MM.1S (cell line): ENCODE data around the gene PERM1.

Source experiments
- DNase-seq: peaks from one replicate; pipeline ENCODE4 v3.0.0-alpha.2; 2015
- H2AFZ ChIP-seq: fragments of 300-600 bp; sonication (generic); 2 replicates; pipeline ENCODE4 v1.6.0; 2016; ENCODE audit warnings: antibody characterized with exemption, low read length
- H3F3A ChIP-seq: fragments of 300-600 bp; sonication (generic); 2 replicates; pipeline ENCODE4 v1.6.1; 2016; ENCODE audit warnings: mild to moderate bottlenecking, antibody characterized with exemption, low read length, moderate library complexity, mixed read lengths; ENCODE audit not compliant: insufficient read depth
- H3K27ac ChIP-seq: fragments of 300-600 bp; sonication (generic); 2 replicates; pipeline ENCODE4 v1.5.1; 2016; ENCODE audit warnings: mild to moderate bottlenecking, low read length
- H3K27me3 ChIP-seq: fragments of 300-600 bp; sonication (generic); replicated peaks from 2 replicates; pipeline ENCODE4 v1.6.0; 2016; ENCODE audit warnings: low read length; ENCODE audit not compliant: insufficient read depth
- H3K36me3 ChIP-seq: fragments of 300-600 bp; sonication (generic); replicated peaks from 2 replicates; pipeline ENCODE4 v1.6.1; 2016; ENCODE audit warnings: mild to moderate bottlenecking, low read length, mixed read lengths; ENCODE audit not compliant: insufficient read depth
- H3K4me1 ChIP-seq: fragments of 300-600 bp; sonication (generic); 2 replicates; pipeline ENCODE4 v1.6.1; 2016; ENCODE audit warnings: low read length, mixed read lengths
- H3K4me2 ChIP-seq: fragments of 300-600 bp; sonication (generic); 2 replicates; pipeline ENCODE4 v1.6.0; 2016; ENCODE audit warnings: low read depth, low read length
- H3K4me3 ChIP-seq: fragments of 300-600 bp; sonication (generic); 2 replicates; pipeline ENCODE4 v1.5.1; 2016; ENCODE audit warnings: low read length, mixed read lengths
- H3K79me2 ChIP-seq: fragments of 300-600 bp; sonication (generic); 2 replicates; pipeline ENCODE4 v1.6.1; 2016; ENCODE audit warnings: mixed run types, low read length, mixed read lengths
- H3K9ac ChIP-seq: fragments of 300-600 bp; sonication (generic); 2 replicates; pipeline ENCODE4 v1.6.1; 2016; ENCODE audit warnings: low read length, mixed read lengths
- H3K9me2 ChIP-seq: fragments of 300-600 bp; sonication (generic); replicated peaks from 2 replicates; pipeline ENCODE4 v1.6.1; 2016; ENCODE audit warnings: mild to moderate bottlenecking, low read length, mixed read lengths; ENCODE audit not compliant: insufficient read depth
- H3K9me3 ChIP-seq: fragments of 300-600 bp; sonication (generic); replicated peaks from 2 replicates; pipeline ENCODE4 v1.6.1; 2016; ENCODE audit warnings: mild to moderate bottlenecking, low read length, mixed read lengths; ENCODE audit not compliant: insufficient read depth
- H4K20me1 ChIP-seq: fragments of 300-600 bp; sonication (generic); 2 replicates; pipeline ENCODE4 v1.6.1; 2016; ENCODE audit warnings: mild to moderate bottlenecking, low read length, moderate library complexity, mixed read lengths; ENCODE audit not compliant: insufficient read depth
- EZH2 ChIP-seq: fragments of 300-600 bp; sonication (generic); optimal IDR thresholded peaks from 2 replicates; pipeline ENCODE3; 2017; ENCODE audit warnings: low read depth, mild to moderate bottlenecking, antibody characterized with exemption, low read length, mixed read lengths
- EZH2phosphoT487 ChIP-seq: fragments of 300-600 bp; sonication (generic); IDR thresholded peaks from 2 replicates; pipeline ENCODE4 v1.6.1; 2018; ENCODE audit warnings: antibody characterized with exemption, low read length
- TF ChIP-seq, protein P1 (sequence below): fragments of 300-600 bp; sonication (generic); IDR thresholded peaks from 2 replicates; pipeline ENCODE4 v1.5.1; 2016; ENCODE audit warnings: antibody characterized with exemption, low read length, mixed read lengths

The PERM1 gene

GRCh38 chr1:936348-937264 lies 45.3 kb downstream of the PERM1 start:
- H3K79me2 ChIP-seq: no peaks in the 10 kb centered on the region
- H3F3A ChIP-seq: no peaks in the 10 kb centered on the region
- H4K20me1 ChIP-seq: peaks cover 7% of the 10 kb centered on the region; the same call in 1 of the 2 replicates
- H3K9me2 ChIP-seq: no peaks in the 10 kb centered on the region
- TF ChIP-seq EZH2phosphoT487 (no peak), EZH2 (no peak)
- TF ChIP-seq, protein P1, sequence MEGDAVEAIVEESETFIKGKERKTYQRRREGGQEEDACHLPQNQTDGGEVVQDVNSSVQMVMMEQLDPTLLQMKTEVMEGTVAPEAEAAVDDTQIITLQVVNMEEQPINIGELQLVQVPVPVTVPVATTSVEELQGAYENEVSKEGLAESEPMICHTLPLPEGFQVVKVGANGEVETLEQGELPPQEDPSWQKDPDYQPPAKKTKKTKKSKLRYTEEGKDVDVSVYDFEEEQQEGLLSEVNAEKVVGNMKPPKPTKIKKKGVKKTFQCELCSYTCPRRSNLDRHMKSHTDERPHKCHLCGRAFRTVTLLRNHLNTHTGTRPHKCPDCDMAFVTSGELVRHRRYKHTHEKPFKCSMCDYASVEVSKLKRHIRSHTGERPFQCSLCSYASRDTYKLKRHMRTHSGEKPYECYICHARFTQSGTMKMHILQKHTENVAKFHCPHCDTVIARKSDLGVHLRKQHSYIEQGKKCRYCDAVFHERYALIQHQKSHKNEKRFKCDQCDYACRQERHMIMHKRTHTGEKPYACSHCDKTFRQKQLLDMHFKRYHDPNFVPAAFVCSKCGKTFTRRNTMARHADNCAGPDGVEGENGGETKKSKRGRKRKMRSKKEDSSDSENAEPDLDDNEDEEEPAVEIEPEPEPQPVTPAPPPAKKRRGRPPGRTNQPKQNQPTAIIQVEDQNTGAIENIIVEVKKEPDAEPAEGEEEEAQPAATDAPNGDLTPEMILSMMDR: no peak
- no peak overlapping the region for H3K27ac ChIP-seq
- no peak overlapping the region for H3K9ac ChIP-seq
- no peak overlapping the region for H3K4me2 ChIP-seq
- peaks cover 85% of the 10 kb centered on the region for H3K27me3 ChIP-seq
- H2AFZ ChIP-seq: no peak overlapping the region
- no peak overlapping the region for H3K4me3 ChIP-seq
- H3K36me3 ChIP-seq: no peaks in the 10 kb centered on the region
- H3K9me3 ChIP-seq: no peaks in the 10 kb centered on the region
- no peak for DNase-seq
- H3K4me1 ChIP-seq: peaks cover 11% of the 10 kb centered on the region; the same call in 1 of the 2 replicates

- H3K4me3 ChIP-seq: no peak overlapping the region
- DNase-seq: no peak
- H4K20me1 ChIP-seq: peaks cover 1% of the 10 kb centered on the region; the same call in 1 of the 2 replicates
- no peaks in the 10 kb centered on the region for H3K36me3 ChIP-seq
- no peak overlapping the region for H2AFZ ChIP-seq
- H3K27me3 ChIP-seq: peaks cover 84% of the 10 kb centered on the region
- no peaks in the 10 kb centered on the region for H3K9me2 ChIP-seq
- H3K79me2 ChIP-seq: no peaks in the 10 kb centered on the region
- no peak overlapping the region for H3K9ac ChIP-seq
- H3K9me3 ChIP-seq: no peaks in the 10 kb centered on the region
- H3K4me1 ChIP-seq: peaks cover 5% of the 10 kb centered on the region; the same call in 1 of the 2 replicates
- H3K27ac ChIP-seq: no peak overlapping the region
- TF ChIP-seq EZH2phosphoT487 (no peak), EZH2 (no peak)
- TF ChIP-seq, protein P1: no peak
- H3F3A ChIP-seq: no peaks in the 10 kb centered on the region
- H3K4me2 ChIP-seq: no peak overlapping the region
These were observed 46.1 kb downstream of the PERM1 start for GRCh38 chr1:935751-936231.

DNA sequence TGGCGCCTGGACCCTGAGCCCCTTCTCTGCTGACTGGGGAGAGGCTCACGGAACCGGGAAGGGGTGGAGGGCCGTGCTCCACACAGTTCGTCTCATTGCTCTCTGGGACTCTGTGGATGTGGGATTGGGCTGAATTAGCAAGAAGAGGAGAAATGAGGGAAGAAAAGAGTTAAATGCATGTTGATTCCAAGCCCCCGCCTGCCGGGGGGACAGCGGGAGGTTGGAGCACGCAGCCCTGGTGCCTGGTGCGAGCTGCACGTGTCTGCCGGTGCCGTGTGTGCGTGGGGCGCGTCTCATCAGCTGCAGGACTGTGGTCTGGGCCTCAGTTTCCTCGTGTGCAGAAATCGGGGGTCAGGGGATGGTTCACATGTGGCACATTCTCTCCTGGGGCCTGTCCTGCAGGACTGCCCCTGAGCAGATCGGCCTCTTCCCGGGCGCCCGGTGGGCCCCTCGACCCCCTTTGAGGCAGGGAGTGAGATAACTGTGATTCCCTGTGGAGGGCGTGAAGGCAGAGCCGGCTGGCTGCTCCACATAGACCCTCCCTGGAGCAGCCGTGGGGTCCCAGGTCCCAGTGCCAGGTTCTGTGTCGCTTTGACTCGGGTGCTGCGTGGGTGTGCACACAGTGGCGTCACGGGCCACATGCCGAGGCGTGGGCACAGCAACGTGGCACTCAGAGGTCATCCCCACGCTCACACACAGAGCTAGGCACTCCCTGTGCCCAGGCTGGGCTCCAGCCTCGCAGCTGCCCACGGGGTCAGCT lies 46.7 kb downstream of the PERM1 start:
- H3K27me3 ChIP-seq: peaks cover 84% of the 10 kb centered on the region
- no peak overlapping the region for H3K4me2 ChIP-seq

More for the DNA sequence above, 46.7 kb downstream of the PERM1 start:
- DNase-seq: no peak
- no peaks in the 10 kb centered on the region for H3K79me2 ChIP-seq
- no peak overlapping the region for H3K27ac ChIP-seq
- H3K9me3 ChIP-seq: no peaks in the 10 kb centered on the region
- no peak overlapping the region for H3K9ac ChIP-seq
- H3K4me3 ChIP-seq: no peak overlapping the region
- no peaks in the 10 kb centered on the region for H3F3A ChIP-seq
- H4K20me1 ChIP-seq: no peaks in the 10 kb centered on the region
- no peaks in the 10 kb centered on the region for H3K36me3 ChIP-seq
- H3K4me1 ChIP-seq: no peaks in the 10 kb centered on the region
- TF ChIP-seq, protein P1: no peak
- TF ChIP-seq EZH2: no peak
- no peak for TF ChIP-seq EZH2phosphoT487
- no peaks in the 10 kb centered on the region for H3K9me2 ChIP-seq
- no peak overlapping the region for H2AFZ ChIP-seq
